Effector memory CD4-positive, alpha-beta T cell (primary cell): ENCODE data around the gene TMEM59L.

Experiments used
- DNase-seq, 3 donors: peaks; one replicate each; pipeline ENCODE4 v3.0.0-alpha.2; 2020
- H3K27ac ChIP-seq: 2 replicates; pipeline ENCODE4 v1.7.0; 2013; ENCODE audit warnings: mild to moderate bottlenecking, low read length, moderate library complexity; ENCODE audit not compliant: insufficient read depth, poor library complexity, severe bottlenecking
- H3K27me3 ChIP-seq: replicated peaks from 2 replicates; pipeline ENCODE4 v1.7.0; 2013; ENCODE audit warnings: mild to moderate bottlenecking, low read length; ENCODE audit not compliant: insufficient read depth, control insufficient read depth, poor library complexity, severe bottlenecking
- H3K36me3 ChIP-seq: 2 replicates; pipeline ENCODE4 v1.7.0; 2013; ENCODE audit warnings: mild to moderate bottlenecking, low read length, moderate library complexity; ENCODE audit not compliant: control insufficient read depth, insufficient read depth
- H3K4me1 ChIP-seq: 2 replicates; pipeline ENCODE4 v1.7.0; 2013; ENCODE audit warnings: low read length, mild to moderate bottlenecking; ENCODE audit not compliant: control insufficient read depth, insufficient read depth, poor library complexity, severe bottlenecking
- H3K4me3 ChIP-seq: 2 replicates; pipeline ENCODE4 v1.7.0; 2013; ENCODE audit warnings: low read length, low read depth, mild to moderate bottlenecking; ENCODE audit not compliant: insufficient read depth, poor library complexity, severe bottlenecking
- H3K9me3 ChIP-seq: 2 replicates; pipeline ENCODE4 v1.7.0; 2013; ENCODE audit warnings: mild to moderate bottlenecking, low read length, moderate library complexity; ENCODE audit not compliant: control insufficient read depth

Gene TMEM59L

DNA sequence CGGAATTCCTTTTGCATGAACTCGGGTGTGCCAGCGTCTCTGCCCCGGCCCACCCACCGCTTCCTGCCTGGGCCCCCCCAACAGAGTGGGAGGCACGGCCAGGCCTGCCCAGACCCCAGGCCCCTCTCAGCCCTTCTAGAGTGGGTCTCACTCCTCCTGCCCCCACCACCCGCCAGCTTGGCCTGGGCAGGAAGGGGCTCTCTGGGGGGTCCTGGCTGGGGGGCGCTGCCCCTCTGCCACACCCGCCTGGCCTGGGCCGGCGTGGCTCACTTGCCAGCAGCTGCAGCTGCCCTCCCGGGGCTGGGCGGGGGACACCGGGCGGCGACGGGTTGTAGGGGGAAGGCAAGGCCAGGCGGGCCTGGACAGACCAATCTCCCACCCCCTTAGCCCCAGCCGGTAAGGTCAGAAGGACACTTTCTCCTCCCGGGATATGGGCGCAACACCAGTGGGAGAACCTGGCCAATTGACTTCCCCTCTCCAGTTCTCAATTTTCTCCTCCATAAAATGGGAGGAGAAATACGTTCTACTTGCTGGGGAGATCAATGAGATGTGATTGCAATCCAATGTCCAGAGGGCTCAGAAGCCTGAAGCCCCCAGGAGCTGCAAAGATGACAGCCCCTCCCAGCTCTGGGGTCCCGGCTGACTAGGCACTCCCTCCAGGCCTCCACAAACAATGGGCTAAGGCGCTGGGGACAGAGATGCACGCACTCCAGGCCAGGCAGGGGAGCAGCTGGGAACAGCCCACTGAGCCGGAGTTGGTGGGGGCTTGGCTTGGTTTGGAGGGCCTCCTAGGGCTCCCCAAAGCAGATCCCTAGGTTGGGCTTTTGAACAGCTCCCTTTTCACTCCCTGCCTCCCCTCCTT, 8.5 kb upstream of the TMEM59L start:
- no peak for DNase-seq

DNA sequence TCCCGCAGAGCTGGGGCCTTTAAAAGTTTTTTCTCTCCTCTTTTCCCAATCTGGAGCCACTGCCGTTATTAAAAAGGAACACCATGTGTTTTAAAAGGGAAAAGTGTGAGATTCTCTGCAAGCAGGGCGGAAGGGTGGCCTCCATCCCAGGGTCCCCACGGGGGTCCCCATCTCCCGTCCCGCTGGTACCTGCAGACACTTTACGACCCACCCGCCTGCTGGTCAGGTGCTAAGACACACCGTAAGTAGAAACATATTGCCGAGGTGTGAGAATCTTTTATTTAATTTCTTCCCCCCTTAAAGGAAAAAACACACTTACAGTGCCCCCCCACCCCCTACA, 7.9 kb upstream of the TMEM59L start:
- Histone ChIP-seq H3K36me3 (no peaks in the 10 kb centered on the region), H3K9me3 (no peaks in the 10 kb centered on the region), H3K4me3 (no peak overlapping the region), H3K27ac (no peak overlapping the region), H3K27me3 (peaks cover 63% of the 10 kb centered on the region), H3K4me1 (peaks cover 22% of the 10 kb centered on the region)
- no peak for DNase-seq

More for the DNA sequence above, 8.5 kb upstream of the TMEM59L start:
- no peak overlapping the region for H3K27ac ChIP-seq
- H3K4me3 ChIP-seq, result no peak overlapping the region
- no peaks in the 10 kb centered on the region for H3K9me3 ChIP-seq
- peaks cover 57% of the 10 kb centered on the region for H3K27me3 ChIP-seq
- H3K36me3 ChIP-seq, result no peaks in the 10 kb centered on the region
- peaks cover 22% of the 10 kb centered on the region for H3K4me1 ChIP-seq

DNA sequence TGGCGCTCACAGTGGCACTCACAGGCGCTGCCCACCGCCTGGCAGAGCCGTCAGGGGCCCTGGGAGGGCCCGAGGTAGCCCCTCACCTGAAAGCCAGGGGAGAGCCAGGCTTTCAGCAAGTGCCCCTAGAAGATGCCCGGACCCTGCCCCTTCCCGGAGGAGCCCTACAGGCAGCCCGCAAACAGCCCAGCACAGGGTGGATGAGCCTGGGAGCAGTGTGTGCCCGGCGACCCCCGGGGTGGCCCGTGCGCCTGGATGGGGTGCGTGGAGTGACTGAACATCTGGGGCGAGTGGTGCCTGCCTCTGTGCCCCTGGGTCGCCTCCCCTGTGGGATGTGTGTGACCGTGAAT, 7.5 kb upstream of the TMEM59L start:
- DNase-seq, result no peak
- Histone ChIP-seq H3K9me3 (no peaks in the 10 kb centered on the region), H3K27me3 (peaks cover 67% of the 10 kb centered on the region), H3K4me3 (no peak overlapping the region), H3K4me1 (peaks cover 22% of the 10 kb centered on the region), H3K36me3 (no peaks in the 10 kb centered on the region), H3K27ac (no peak overlapping the region)

DNA sequence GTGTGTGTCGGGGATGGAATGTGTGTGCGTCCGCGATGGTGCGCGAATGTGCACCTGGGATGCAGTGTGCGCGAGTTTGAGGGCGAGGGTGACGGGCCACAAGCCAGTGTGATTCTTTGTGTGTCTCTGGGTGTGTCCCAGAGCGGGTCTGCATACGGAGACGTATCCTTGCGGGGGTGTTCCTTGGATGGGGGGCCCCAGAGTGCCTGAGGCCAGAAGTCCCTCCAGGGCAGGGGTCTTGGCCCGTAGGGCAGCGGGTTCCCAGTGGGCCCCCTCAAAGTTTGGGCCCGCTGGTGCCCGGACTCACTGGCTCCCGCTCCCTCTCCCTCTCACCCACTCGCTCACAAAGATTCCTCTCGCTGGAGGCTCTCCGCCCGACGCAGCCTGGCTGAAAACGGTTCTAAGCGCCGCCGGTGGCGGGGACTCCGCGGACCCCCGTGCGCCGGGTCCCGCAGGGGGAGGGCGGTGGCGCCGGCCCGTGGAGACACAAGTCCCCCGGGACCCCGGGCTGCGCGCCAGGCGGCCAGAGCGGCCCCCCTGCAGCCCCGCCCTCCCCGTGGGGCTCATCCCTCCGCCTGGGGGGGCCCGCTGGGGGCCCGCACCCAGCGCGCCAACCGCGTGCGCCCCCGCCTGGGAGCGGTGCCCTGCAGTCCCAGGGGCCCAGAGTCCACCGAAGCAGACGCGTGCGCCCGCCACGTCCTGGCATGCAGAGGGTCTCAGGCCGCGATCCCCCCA, 7.0 kb upstream of the TMEM59L start:
- H3K4me3 ChIP-seq, result no peak overlapping the region
- no peak for DNase-seq

DNA sequence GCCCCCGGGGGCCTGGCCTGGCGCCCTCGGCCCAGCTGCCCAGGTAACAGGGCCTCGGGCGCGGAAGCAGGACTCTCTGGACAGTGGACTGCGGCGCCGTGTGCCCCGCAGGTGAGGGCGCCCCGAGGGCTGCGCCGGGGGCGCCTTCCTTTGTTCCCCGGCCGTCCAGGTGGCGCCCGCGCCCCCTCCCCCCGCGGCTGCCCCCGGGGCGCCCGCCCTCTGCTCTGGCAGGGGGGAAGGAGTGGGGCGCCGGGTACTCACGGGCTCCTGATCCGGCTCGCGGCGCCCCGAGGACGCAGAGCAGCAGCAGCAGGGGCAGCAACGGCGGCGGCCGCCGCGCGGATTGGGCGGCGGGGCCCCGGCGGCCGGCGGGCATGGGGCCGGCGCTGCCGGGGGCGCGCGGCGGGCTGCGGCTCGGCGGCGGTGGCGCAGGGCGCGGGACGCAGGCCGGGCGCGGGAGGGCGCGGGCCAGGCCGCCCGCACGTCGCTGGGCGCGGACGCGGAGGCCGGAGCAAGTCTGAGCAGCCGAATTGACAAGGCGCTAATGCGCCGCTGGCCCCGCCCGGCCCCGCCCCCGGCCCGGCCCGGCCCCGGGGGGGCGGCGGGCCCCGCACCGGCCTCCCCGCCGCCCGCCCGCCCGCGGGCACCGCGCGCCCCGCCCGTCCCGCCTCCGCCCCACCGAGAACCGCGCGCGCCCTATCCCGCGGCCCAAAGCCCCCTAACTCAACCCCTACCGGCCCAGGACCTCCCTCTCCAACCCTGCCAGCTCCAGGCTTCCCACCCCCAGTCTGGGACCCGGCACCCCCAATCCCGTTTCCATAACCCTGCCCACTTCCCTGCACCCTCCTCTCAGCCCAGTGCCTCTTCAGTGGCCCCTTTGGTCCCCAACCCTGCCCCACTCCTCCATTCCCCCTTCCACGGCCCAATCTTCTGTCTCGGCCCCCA, 6.1 kb upstream of the TMEM59L start, which contains the start of gene CRLF1:
TSS of gene CRLF1 (minus strand) at position 519 of the 945 bp plus-strand sequence. CDS start at position 376, 143 bp downstream.
- no peaks in the 10 kb centered on the region for H3K9me3 ChIP-seq
- no peaks in the 10 kb centered on the region for H3K36me3 ChIP-seq
- peaks cover 32% of the 10 kb centered on the region for H3K4me1 ChIP-seq
- peaks cover 80% of the 10 kb centered on the region for H3K27me3 ChIP-seq
- DNase-seq, result no peak
- no peak within 1 kb of the TSS for H3K27ac ChIP-seq
- no peak within 1 kb of the TSS for H3K4me3 ChIP-seq

More for the DNA sequence above, 7.0 kb upstream of the TMEM59L start:
- H3K27ac ChIP-seq, result no peak overlapping the region
- H3K9me3 ChIP-seq, result no peaks in the 10 kb centered on the region
- H3K4me1 ChIP-seq, result peaks cover 25% of the 10 kb centered on the region
- no peaks in the 10 kb centered on the region for H3K36me3 ChIP-seq
- H3K27me3 ChIP-seq, result peaks cover 72% of the 10 kb centered on the region

DNA sequence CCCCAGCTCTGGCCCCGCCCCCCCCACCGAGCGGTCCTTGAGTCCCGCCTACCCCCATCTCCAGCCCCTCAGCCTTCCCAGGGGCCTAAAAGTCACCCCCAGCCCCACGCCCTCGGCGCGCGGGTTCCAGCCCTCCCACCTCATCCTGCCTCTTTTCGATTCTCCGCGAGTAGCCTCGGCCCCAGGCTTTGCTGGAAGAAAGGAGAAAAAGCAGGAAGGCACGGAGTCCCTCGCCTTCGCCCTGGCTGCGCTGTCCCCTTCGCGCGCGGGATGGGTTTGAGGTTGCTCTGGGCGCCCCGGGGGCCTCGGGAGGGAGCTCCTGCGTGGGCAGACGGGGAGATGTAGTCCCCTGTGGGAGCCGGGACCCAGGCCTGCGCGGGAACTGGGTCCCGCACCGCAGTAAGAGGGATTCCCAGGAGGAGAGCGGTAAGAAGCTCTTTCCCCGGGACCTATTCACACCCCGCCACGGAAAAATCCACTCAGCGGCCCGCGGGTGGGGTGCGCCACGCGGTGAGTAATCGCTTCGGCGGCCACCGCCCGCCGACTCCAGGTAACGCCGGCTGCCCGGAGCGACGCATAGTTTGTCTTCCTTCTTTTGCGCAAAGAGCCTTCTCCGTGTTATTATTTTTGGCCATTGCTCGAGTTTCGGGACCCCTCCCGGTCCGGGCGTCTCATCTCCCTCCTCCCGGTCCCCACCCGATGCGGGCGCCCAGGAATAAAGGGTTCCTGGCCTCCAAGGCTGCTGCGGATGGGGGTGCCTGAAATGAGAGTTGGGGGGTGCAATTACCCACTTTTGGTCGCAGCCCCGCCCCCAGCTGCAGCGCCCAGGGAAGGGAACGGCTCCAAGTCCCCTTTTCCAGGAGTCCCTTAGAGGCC, 5.2 kb upstream of the TMEM59L start:
- Histone ChIP-seq H3K4me3 (no peak overlapping the region), H3K27me3 (peaks cover 89% of the 10 kb centered on the region), H3K36me3 (no peaks in the 10 kb centered on the region), H3K4me1 (peaks cover 41% of the 10 kb centered on the region), H3K9me3 (no peaks in the 10 kb centered on the region), H3K27ac (no peak overlapping the region)
- DNase-seq, result no peak

DNA sequence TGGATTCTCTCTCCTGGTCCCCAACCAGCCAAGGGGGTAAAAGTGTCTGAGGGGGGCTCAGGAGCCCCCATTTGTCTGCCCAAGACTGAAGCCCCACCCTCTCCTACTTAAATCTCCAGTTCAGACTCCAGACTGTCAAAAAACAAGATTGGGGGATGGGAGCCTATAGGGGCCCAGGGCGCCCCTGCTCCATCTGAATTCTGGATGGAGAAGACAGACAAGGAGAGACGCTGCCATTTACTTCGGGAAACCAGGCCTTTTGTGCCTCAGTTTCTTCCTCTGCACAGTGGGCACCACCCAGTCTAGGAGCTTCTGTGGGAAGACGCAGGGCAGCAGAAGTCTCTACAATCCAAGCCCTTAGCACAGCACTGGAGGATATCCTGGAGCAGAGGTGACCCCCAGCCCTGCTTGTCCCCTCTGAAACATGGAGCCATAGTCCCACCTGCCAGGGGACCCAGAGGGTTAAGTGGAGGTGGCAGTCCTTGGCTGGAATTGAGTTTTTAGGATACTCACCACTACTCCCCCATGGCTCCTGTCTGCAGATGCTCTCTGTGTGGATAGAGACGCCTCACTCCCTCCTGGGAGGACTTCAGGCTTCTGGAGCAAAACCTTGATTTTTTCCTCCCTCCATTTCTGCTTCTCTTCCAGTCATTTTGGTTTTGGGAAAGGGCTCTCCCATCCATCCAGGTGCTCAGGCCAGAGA, 4.4 kb upstream of the TMEM59L start:
- H3K4me3 ChIP-seq, result no peak overlapping the region
- no peaks in the 10 kb centered on the region for H3K9me3 ChIP-seq
- peaks cover 91% of the 10 kb centered on the region for H3K27me3 ChIP-seq
- H3K4me1 ChIP-seq, result peaks cover 47% of the 10 kb centered on the region
- H3K27ac ChIP-seq, result no peak overlapping the region
- no peak for DNase-seq
- H3K36me3 ChIP-seq, result no peaks in the 10 kb centered on the region

DNA sequence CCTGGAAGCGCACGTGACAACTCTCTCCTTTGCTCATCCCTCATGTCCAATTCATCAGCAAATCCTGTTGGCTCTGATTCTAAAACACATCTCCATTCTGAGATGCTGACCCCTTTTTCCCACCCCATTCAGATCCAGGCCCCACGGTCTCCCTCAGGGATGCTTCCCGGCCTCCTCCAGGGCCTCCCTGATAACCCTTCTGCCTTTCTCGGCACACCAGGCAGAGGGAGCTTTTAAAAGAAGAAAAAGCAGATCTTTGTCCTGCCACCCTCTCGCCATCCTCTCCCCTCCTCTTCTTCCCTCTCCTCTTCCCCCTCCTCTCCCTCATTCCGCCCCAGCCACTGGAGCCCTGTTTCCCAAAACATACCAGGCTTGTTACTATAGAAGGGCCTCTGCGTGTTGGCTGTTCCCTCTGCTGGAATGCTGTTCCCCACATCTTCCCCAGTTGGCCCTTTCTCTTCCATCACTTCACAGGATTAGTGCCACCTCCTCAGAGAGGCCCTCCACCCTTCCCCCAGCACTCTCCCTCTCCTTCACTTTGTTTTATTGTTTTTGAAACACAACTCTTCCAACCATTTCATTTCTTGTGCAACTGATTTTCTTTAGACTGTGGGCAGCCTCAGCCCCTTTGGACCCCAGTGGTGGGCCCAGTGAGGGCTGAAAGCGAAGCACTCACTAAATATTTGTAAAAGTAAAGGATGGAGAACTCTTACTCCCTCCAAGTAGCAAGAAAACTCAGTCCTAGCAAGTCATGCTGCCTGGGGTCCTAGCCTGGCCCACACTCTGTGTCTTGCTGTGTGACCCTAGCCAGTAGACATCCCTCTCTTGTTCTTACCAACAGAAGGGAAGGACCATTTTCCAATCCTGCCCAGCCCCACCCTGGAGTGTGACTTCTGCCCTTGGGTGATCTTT, 3.6 kb upstream of the TMEM59L start:
- DNase-seq, result no peak
- Histone ChIP-seq H3K27me3 (peaks cover 92% of the 10 kb centered on the region), H3K4me1 (peaks cover 47% of the 10 kb centered on the region)

More for the DNA sequence above, 3.6 kb upstream of the TMEM59L start:
- H3K4me3 ChIP-seq, result no peak overlapping the region
- H3K27ac ChIP-seq, result no peak overlapping the region
- no peaks in the 10 kb centered on the region for H3K36me3 ChIP-seq
- H3K9me3 ChIP-seq, result no peaks in the 10 kb centered on the region
